T-helper 2 cell treated with Interferon-gamma antibody and Interleukin-4, amounts not matched to agents 5 μg/mL and 100 μg/mL, for 36 hours (primary cell): ENCODE measurements around the gene RARB.

ENCODE experiments used
- DNase-seq: peaks from one replicate; pipeline ENCODE4 v3.0.0; 2021; ENCODE audit warnings: low spot score
- H3K27ac Mint-ChIP-seq: one replicate; pipeline ENCODE4 v1.8.0; 2021; ENCODE audit warnings: mild to moderate bottlenecking, mixed read lengths
- H3K27me3 Mint-ChIP-seq: one replicate; pipeline ENCODE4 v1.8.0; 2021; ENCODE audit warnings: low read depth, mixed read lengths
- H3K36me3 Mint-ChIP-seq: one replicate; pipeline ENCODE4 v1.8.0; 2021; ENCODE audit warnings: low read depth, mixed read lengths
- H3K4me1 Mint-ChIP-seq: one replicate; pipeline ENCODE4 v1.8.0; 2021; ENCODE audit warnings: low read depth, mixed read lengths
- H3K4me3 Mint-ChIP-seq: one replicate; pipeline ENCODE4 v1.8.0; 2022; ENCODE audit warnings: mild to moderate bottlenecking, moderate library complexity, mixed read lengths
- H3K9me3 Mint-ChIP-seq: one replicate; pipeline ENCODE4 v1.8.0; 2021; ENCODE audit warnings: mixed read lengths

RARB gene

GRCh38 chr3:25505581-25505980 lies 77.5 kb downstream of the RARB start:
- Mint-ChIP-seq H3K27me3 (no peaks in the 10 kb centered on the region), H3K9me3 (no peaks in the 10 kb centered on the region), H3K27ac (no peak overlapping the region), H3K4me1 (no peaks in the 10 kb centered on the region), H3K4me3 (no peak overlapping the region), H3K36me3 (no peaks in the 10 kb centered on the region)
- no peak for DNase-seq

- Mint-ChIP-seq H3K27me3 (no peaks in the 10 kb centered on the region), H3K4me3 (no peak overlapping the region), H3K4me1 (no peaks in the 10 kb centered on the region), H3K9me3 (no peaks in the 10 kb centered on the region), H3K27ac (no peak overlapping the region), H3K36me3 (no peaks in the 10 kb centered on the region)
- no peak for DNase-seq
These were observed 79.7 kb downstream of the RARB start for GRCh38 chr3:25507811-25508210.

DNA sequence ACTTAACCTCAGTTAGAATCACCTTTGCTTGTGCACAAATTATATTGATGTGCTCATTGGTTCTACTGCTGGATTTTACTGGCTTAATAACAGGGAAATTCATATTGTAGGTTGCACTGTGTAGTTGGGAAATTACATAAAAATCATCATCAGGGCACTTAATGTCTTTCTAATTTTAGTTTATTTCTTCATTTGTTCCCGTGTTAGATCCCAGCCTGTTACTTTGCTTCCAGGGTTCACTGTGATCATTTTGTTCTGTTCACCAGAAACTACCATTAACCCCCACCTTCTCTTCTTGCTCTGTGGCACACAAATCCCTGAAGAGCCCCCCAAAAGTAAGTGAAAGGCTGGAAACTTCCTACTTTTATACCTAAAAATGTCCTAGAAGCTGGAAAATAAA lies 80.4 kb downstream of the RARB start:
- no peaks in the 10 kb centered on the region for H3K36me3 Mint-ChIP-seq
- no peak for DNase-seq
- H3K9me3 Mint-ChIP-seq, result no peaks in the 10 kb centered on the region
- H3K4me1 Mint-ChIP-seq, result no peaks in the 10 kb centered on the region
- no peak overlapping the region for H3K4me3 Mint-ChIP-seq
- H3K27me3 Mint-ChIP-seq, result no peaks in the 10 kb centered on the region
- H3K27ac Mint-ChIP-seq, result no peak overlapping the region

- Mint-ChIP-seq H3K27ac (no peak overlapping the region), H3K27me3 (no peaks in the 10 kb centered on the region), H3K36me3 (no peaks in the 10 kb centered on the region), H3K4me1 (no peaks in the 10 kb centered on the region), H3K4me3 (no peak overlapping the region), H3K9me3 (no peaks in the 10 kb centered on the region)
- no peak for DNase-seq
These were observed 80.8 kb downstream of the RARB start for GRCh38 chr3:25508901-25509300.

GRCh38 chr3:25510797-25511196 lies 82.7 kb downstream of the RARB start:
- H3K27me3 Mint-ChIP-seq, result no peaks in the 10 kb centered on the region

GRCh38 chr3:25511972-25512721 lies 84.1 kb downstream of the RARB start:
- DNase-seq, result no peak
- Mint-ChIP-seq H3K4me3 (no peak overlapping the region), H3K9me3 (no peaks in the 10 kb centered on the region), H3K27me3 (no peaks in the 10 kb centered on the region), H3K4me1 (no peaks in the 10 kb centered on the region), H3K36me3 (no peaks in the 10 kb centered on the region), H3K27ac (peak overlapping the region; percentile 41)

More at GRCh38 chr3:25510797-25511196, 82.7 kb downstream of the RARB start:
- no peak for DNase-seq
- Mint-ChIP-seq H3K36me3 (no peaks in the 10 kb centered on the region), H3K4me3 (no peak overlapping the region), H3K9me3 (no peaks in the 10 kb centered on the region), H3K4me1 (no peaks in the 10 kb centered on the region), H3K27ac (no peak overlapping the region)

DNA sequence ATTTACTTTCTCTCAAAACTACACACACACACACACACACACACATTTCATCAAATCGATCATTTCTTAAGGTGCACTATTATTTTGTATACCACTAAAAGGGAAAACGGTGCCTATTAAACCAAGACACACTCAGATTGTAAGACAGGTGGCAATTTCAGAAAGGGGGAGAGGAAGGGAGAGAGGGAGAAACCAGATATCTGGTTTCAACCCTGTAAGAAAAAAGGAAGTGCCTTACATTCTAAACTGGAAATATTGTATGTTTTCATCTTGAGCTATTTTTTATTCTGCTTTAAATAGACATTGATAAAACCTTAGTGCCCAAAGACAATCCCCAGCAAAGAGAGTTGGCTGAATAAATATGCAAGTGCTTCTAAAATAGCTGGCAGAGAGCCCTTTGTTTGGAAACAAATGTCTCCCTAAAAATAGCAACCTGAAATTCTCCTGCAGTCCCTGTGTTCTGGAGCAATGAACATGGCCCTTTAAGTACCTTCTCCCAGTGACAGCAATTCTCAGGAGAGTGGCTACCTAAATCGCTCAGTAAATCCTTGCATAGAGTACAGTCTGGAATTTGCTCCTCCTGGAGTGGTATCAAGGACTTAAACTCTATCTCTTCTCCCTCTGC lies 85.7 kb downstream of the RARB start:
- no peaks in the 10 kb centered on the region for H3K27me3 Mint-ChIP-seq
- DNase-seq, result no peak

GRCh38 chr3:25515171-25515570 lies 87.1 kb downstream of the RARB start:
- no peak for DNase-seq
- H3K36me3 Mint-ChIP-seq, result no peaks in the 10 kb centered on the region
- no peaks in the 10 kb centered on the region for H3K4me1 Mint-ChIP-seq
- H3K27me3 Mint-ChIP-seq, result peaks cover under 1% of the 10 kb centered on the region
- H3K9me3 Mint-ChIP-seq, result no peaks in the 10 kb centered on the region
- no peak overlapping the region for H3K27ac Mint-ChIP-seq
- no peak overlapping the region for H3K4me3 Mint-ChIP-seq

More for the DNA sequence above, 85.7 kb downstream of the RARB start:
- Mint-ChIP-seq H3K4me1 (no peaks in the 10 kb centered on the region), H3K4me3 (no peak overlapping the region), H3K27ac (no peak overlapping the region), H3K36me3 (no peaks in the 10 kb centered on the region), H3K9me3 (no peaks in the 10 kb centered on the region)

DNA sequence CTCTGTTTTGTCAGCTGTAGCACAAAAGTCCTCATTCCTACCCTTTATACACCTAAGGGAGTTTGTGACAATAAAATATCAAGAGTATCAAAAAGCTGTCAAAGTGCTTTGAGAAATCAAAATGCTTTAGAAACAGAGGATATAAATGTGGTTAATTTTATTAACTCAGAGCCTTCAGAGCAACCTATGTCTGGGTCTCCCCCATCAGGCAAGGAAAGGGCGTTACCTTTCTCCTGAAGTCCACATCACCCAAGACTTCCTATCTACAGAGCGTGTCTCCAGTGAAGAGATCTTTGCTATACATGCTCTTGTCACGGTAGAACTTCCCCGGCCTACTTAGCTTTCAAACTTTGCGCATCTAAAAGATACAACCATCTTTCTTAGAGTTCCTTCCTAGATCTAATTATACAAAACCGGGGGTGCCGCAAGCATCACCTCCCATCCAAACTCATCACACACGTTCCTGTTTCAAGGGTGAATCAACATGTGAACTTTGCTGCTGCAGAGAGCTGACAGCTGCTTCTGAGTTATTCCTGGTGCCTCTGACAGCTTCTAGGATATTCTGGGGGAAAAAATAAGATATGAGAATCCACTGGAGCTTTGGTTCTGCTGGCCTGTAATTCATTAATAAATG lies 93.0 kb downstream of the RARB start:
- Mint-ChIP-seq H3K9me3 (no peaks in the 10 kb centered on the region), H3K27me3 (peaks cover 2% of the 10 kb centered on the region), H3K27ac (no peak overlapping the region), H3K36me3 (no peaks in the 10 kb centered on the region), H3K4me1 (no peaks in the 10 kb centered on the region), H3K4me3 (no peak overlapping the region)
- no peak for DNase-seq

- no peak for DNase-seq
- Mint-ChIP-seq H3K9me3 (peaks cover 3% of the 10 kb centered on the region), H3K27me3 (no peaks in the 10 kb centered on the region), H3K27ac (no peak overlapping the region), H3K36me3 (no peaks in the 10 kb centered on the region), H3K4me1 (no peaks in the 10 kb centered on the region), H3K4me3 (no peak overlapping the region)
These were observed 99.3 kb downstream of the RARB start for GRCh38 chr3:25527336-25527735.

DNA sequence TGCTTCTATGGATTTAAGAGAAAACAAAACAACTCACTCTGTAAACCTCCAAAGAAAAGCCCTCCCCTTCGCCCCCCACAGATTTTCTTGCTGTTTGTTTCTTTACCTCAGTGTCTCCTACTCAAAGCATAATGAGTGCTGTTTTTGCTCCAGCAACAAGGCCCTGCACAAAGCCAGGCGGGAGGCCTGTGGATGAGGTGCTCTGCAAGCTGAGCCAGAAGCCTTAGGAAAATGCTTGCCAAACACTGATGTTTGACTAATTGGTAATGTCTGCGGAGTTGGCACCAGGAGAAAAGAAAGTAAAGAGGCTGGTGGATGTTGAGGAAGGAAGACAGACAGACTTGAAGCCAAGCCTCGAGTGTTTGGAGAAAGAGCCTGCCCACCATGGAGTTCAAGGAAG lies 99.7 kb downstream of the RARB start:
- peaks cover 7% of the 10 kb centered on the region for H3K9me3 Mint-ChIP-seq
- no peaks in the 10 kb centered on the region for H3K27me3 Mint-ChIP-seq
- H3K36me3 Mint-ChIP-seq, result no peaks in the 10 kb centered on the region
- no peak overlapping the region for H3K4me3 Mint-ChIP-seq
- no peaks in the 10 kb centered on the region for H3K4me1 Mint-ChIP-seq
- DNase-seq, result no peak
- H3K27ac Mint-ChIP-seq, result no peak overlapping the region

GRCh38 chr3:25531971-25532370 lies 103.9 kb downstream of the RARB start:
- H3K4me3 Mint-ChIP-seq, result no peak overlapping the region
- H3K4me1 Mint-ChIP-seq, result no peaks in the 10 kb centered on the region
- H3K27ac Mint-ChIP-seq, result no peak overlapping the region
- no peaks in the 10 kb centered on the region for H3K27me3 Mint-ChIP-seq
- no peak for DNase-seq
- no peaks in the 10 kb centered on the region for H3K36me3 Mint-ChIP-seq
- H3K9me3 Mint-ChIP-seq, result peaks cover 8% of the 10 kb centered on the region

DNA sequence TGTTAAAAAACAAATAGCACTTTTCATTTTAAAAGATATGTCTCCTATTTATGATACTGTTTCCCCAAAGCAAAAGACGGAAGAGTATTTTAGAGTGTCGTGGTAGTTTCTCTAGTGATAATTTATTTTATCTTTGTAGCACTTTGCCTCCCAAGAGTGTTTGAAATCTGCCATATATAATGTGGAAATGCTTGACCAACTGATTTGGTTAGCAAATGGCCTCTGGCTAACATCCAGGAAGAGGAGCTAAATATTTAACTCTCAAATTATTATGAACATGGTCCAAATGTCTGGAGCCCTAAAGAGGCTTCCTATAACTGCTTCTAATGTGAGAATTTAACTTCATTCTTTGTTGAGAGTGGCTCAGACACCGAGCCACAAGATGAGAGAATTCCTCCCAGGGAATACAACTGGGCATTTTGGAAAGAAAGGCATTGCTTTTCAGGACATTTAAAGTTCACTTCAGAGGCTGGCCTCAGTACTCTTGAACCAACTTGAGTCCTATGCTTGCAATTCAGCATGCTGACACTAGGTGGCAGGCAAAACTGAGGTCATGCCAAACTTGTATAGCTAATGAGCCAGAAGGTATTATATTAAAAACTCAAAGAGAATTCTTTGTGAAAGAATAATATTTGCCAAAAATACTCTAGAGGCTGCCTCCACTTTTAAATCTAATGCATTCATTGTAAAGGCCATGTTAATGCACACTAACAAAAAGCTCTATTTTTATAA lies 104.5 kb downstream of the RARB start:
- Mint-ChIP-seq H3K4me3 (no peak overlapping the region), H3K4me1 (no peaks in the 10 kb centered on the region), H3K9me3 (peaks cover 8% of the 10 kb centered on the region), H3K36me3 (no peaks in the 10 kb centered on the region), H3K27me3 (no peaks in the 10 kb centered on the region), H3K27ac (no peak overlapping the region)
- no peak for DNase-seq

GRCh38 chr3:25533399-25533798 lies 105.3 kb downstream of the RARB start:
- no peak for DNase-seq
- H3K9me3 Mint-ChIP-seq, result peaks cover 8% of the 10 kb centered on the region
- H3K4me3 Mint-ChIP-seq, result no peak overlapping the region
- H3K27ac Mint-ChIP-seq, result no peak overlapping the region
- no peaks in the 10 kb centered on the region for H3K4me1 Mint-ChIP-seq
- no peaks in the 10 kb centered on the region for H3K27me3 Mint-ChIP-seq
- H3K36me3 Mint-ChIP-seq, result no peaks in the 10 kb centered on the region
